H1 (cell line): ENCODE data around the gene GOLGA6B. TPM values are rescaled to one million over a fixed set of nuclear protein-coding genes. Genes with fewer than 3 reads are reported as not detected.
"Not testable (repeated sequence)": the region's sequence is repeated elsewhere in the genome, so short reads cannot be mapped to it uniquely, and the experiment has no call there.

Experiments used
- CTCF ChIA-PET: fragments of 300-600 bp; sonication (Branson Sonifier 250); formaldehyde crosslinking; loops from one replicate; lab custom pipeline; 2021; ENCODE audit not compliant: partially characterized antibody; lab: Charles Lee
- POLR2A ChIA-PET: fragments of 300-600 bp; sonication (Branson Sonifier 250); formaldehyde crosslinking; loops from one replicate; lab custom pipeline; 2021; ENCODE audit warnings: inconsistent platforms; ENCODE audit not compliant: partially characterized antibody; lab: Charles Lee
- DNase-seq, 2 experiments: peaks; one replicate each; pipeline versions ENCODE4 v3.0.0 to v3.0.0-alpha.2; 2010 to 2022; ENCODE audit warnings: low spot score in 2 of 2, low read depth in 1 of 2, mixed read lengths in 1 of 2
- FAIRE-seq: peaks from 2 replicates; lab custom pipeline; 2011; peaks lifted over from hg19 to GRCh38; lab: Jason Lieb, UNC
- H2AFZ ChIP-seq: 2 replicates; pipeline ENCODE4 v1.8.1; 2012; ENCODE audit warnings: low read length, inconsistent platforms
- H2AK5ac ChIP-seq: 2 replicates; pipeline ENCODE4 v1.6.1; 2013; ENCODE audit warnings: low read depth, low read length
- H2BK120ac ChIP-seq: replicated peaks from 2 replicates; pipeline ENCODE3; 2013; ENCODE audit warnings: low read depth, low read length, inconsistent platforms
- H2BK12ac ChIP-seq: 2 replicates; pipeline ENCODE4 v1.6.1; 2013; ENCODE audit warnings: low read depth, low read length
- H2BK15ac ChIP-seq: 2 replicates; pipeline ENCODE4 v1.6.1; 2013; ENCODE audit warnings: low read length
- H2BK20ac ChIP-seq: 2 replicates; pipeline ENCODE4 v1.6.1; 2013; ENCODE audit warnings: low read length
- H2BK5ac ChIP-seq: 2 replicates; pipeline ENCODE4 v1.6.1; 2013; ENCODE audit warnings: low read depth, low read length
- H3K14ac ChIP-seq: 2 replicates; pipeline ENCODE4 v1.6.1; 2013; ENCODE audit warnings: inconsistent platforms; ENCODE audit not compliant: insufficient read length
- H3K18ac ChIP-seq: 2 replicates; pipeline ENCODE4 v1.6.1; 2013; ENCODE audit warnings: low read length; ENCODE audit errors: extremely low read depth
- H3K23ac ChIP-seq: 2 replicates; pipeline ENCODE4 v1.6.1; 2013; ENCODE audit warnings: inconsistent platforms; ENCODE audit not compliant: insufficient read length
- H3K23me2 ChIP-seq: 2 replicates; pipeline ENCODE4 v1.6.1; 2013; ENCODE audit warnings: low read depth, low read length
- H3K27ac ChIP-seq: 2 replicates; pipeline ENCODE4 v1.6.1; 2011; ENCODE audit warnings: low read depth, low read length, inconsistent platforms
- H3K27me3 ChIP-seq, 4 experiments: replicated peaks in 1 of 4; 1 replicate in 1 of 4; 2 replicates in 3 of 4; pipeline versions ENCODE4 v1.6.1 to v1.8.1; 2011 to 2013; ENCODE audit warnings: low read length in 3 of 4, mild to moderate bottlenecking in 3 of 4, inconsistent platforms in 2 of 4, mixed read lengths in 2 of 4, moderate library complexity in 1 of 4; ENCODE audit not compliant: control insufficient read depth in 3 of 4, insufficient read depth in 3 of 4; ENCODE audit errors: extremely low read depth in 1 of 4
- H3K36me3 ChIP-seq, 4 experiments: 2 replicates each; pipeline versions ENCODE4 v1.6.1 to v1.8.1; 2011 to 2013; ENCODE audit warnings: mild to moderate bottlenecking in 4 of 4, low read length in 3 of 4, moderate library complexity in 2 of 4, control low read depth in 1 of 4, inconsistent platforms in 1 of 4; ENCODE audit not compliant: insufficient read depth in 4 of 4, control insufficient read depth in 2 of 4
- H3K4ac ChIP-seq: replicated peaks from 2 replicates; pipeline ENCODE3; 2013; ENCODE audit warnings: low read length, low read depth, mixed read lengths, inconsistent platforms; ENCODE audit not compliant: insufficient read length
- H3K4me1 ChIP-seq, 4 experiments: replicated peaks in 1 of 4; 1 replicate in 1 of 4; 2 replicates in 3 of 4; pipeline versions ENCODE4 v1.6.1 to v1.8.1; 2011 to 2013; ENCODE audit warnings: low read length in 3 of 4, inconsistent platforms in 2 of 4, mixed read lengths in 1 of 4; ENCODE audit not compliant: insufficient read depth in 4 of 4, control insufficient read depth in 3 of 4
- H3K4me2 ChIP-seq, 2 experiments: 2 replicates each; pipeline versions ENCODE4 v1.6.1 to v1.8.1; 2011 to 2013; ENCODE audit warnings: low read depth in 2 of 2, low read length in 2 of 2, control low read depth in 1 of 2, inconsistent platforms in 1 of 2, mild to moderate bottlenecking in 1 of 2; ENCODE audit not compliant: insufficient read depth in 1 of 2
- H3K4me3 ChIP-seq, 4 experiments: fragments of 200-600, 300-600 bp in 1 of 4; sonication (generic), shearing (Covaris generic), sonication (Bioruptor Twin) in 1 of 4; 2 replicates each; pipeline versions ENCODE4 v1.5.1 to v1.8.1; 2011 to 2016; ENCODE audit warnings: low read length in 4 of 4, low read depth in 3 of 4, control low read depth in 2 of 4, inconsistent platforms in 2 of 4, mild to moderate bottlenecking in 2 of 4, mixed read lengths in 1 of 4, moderate library complexity in 1 of 4; ENCODE audit not compliant: insufficient read depth in 2 of 4; ENCODE audit errors: extremely low read depth in 1 of 4
- H3K56ac ChIP-seq: replicated peaks from 2 replicates; pipeline ENCODE3; 2013; ENCODE audit warnings: low read depth, mild to moderate bottlenecking, mixed read lengths, low read length, inconsistent platforms; ENCODE audit not compliant: insufficient read length
- H3K79me1 ChIP-seq: 2 replicates; pipeline ENCODE4 v1.6.1; 2013; ENCODE audit warnings: low read depth, low read length, control low read depth
- H3K79me2 ChIP-seq, 2 experiments: 2 replicates each; pipeline versions ENCODE4 v1.6.1 to v1.8.1; 2012 to 2013; ENCODE audit warnings: low read length in 2 of 2, mild to moderate bottlenecking in 2 of 2, inconsistent platforms in 1 of 2; ENCODE audit not compliant: insufficient read depth in 2 of 2, control insufficient read depth in 1 of 2
- H3K9ac ChIP-seq, 4 experiments: replicated peaks in 1 of 4; 1 replicate in 1 of 4; 2 replicates in 3 of 4; pipeline versions ENCODE4 v1.6.1 to v1.8.1; 2011 to 2013; ENCODE audit warnings: low read depth in 3 of 4, low read length in 3 of 4, control low read depth in 2 of 4, mild to moderate bottlenecking in 2 of 4, moderate library complexity in 2 of 4, inconsistent platforms in 1 of 4; ENCODE audit errors: extremely low read depth in 1 of 4
- H3K9me3 ChIP-seq, 2 experiments: 2 replicates each; pipeline versions ENCODE4 v1.6.1 to v1.8.1; 2012 to 2013; ENCODE audit warnings: mild to moderate bottlenecking in 2 of 2, moderate library complexity in 2 of 2, control low read depth in 1 of 2, inconsistent platforms in 1 of 2, low read depth in 1 of 2, low read length in 1 of 2, mixed read lengths in 1 of 2; ENCODE audit not compliant: insufficient read depth in 2 of 2
- H4K20me1 ChIP-seq, 2 experiments: replicated peaks in 1 of 2; 2 replicates each; pipeline versions ENCODE3 to v1.8.1; 2011 to 2013; ENCODE audit warnings: inconsistent platforms in 2 of 2, low read length in 2 of 2, mild to moderate bottlenecking in 1 of 2; ENCODE audit not compliant: insufficient read depth in 2 of 2, control insufficient read depth in 1 of 2
- H4K5ac ChIP-seq: 2 replicates; pipeline ENCODE4 v1.6.1; 2013; ENCODE audit warnings: low read length, low read depth, mixed read lengths, inconsistent platforms; ENCODE audit not compliant: insufficient read length
- H4K8ac ChIP-seq: 2 replicates; pipeline ENCODE4 v1.8.0; 2013; ENCODE audit warnings: mild to moderate bottlenecking, moderate library complexity, low read length, inconsistent platforms; ENCODE audit not compliant: insufficient read depth; ENCODE audit errors: extremely low read depth
- H4K91ac ChIP-seq: replicated peaks from 2 replicates; pipeline ENCODE3; 2013; ENCODE audit warnings: low read length, mixed read lengths, inconsistent platforms; ENCODE audit not compliant: insufficient read length
- WGBS, 2 experiments: shearing (Covaris generic) in 1 of 2; methylation state at CpG; one replicate each; pipeline versions ENCODE4 v1.1.6 to v1.1.7; 2013 to 2015; ENCODE audit warnings: low lambda C conversion rate in 2 of 2, mixed read lengths in 2 of 2, inconsistent platforms in 1 of 2, low coverage in 1 of 2, missing lambda C conversion rate in 1 of 2; ENCODE audit not compliant: insufficient replicate concordance in 2 of 2, insufficient coverage in 1 of 2, insufficient read length in 1 of 2; ENCODE audit errors: extremely low coverage in 1 of 2, missing lambda C conversion rate in 1 of 2; 5-methylcytosine and 5-hydroxymethylcytosine counted together
- long read RNA-seq, 2 experiments: library from RNA in 1 of 2; library from capped mRNA in 1 of 2; stranded (forward); transcript quantifications; one replicate each; pipeline ENCODE4 v2.0.0, GENCODE V29; 2021; ENCODE audit warnings: inconsistent platforms in 1 of 2
- polyA minus RNA-seq, 3 experiments: library from RNA; depleted of rRNA, polyadenylated mRNA; stranded (reverse); fragments of >200 nt; gene quantifications; 1 replicate in 2 of 3; 2 replicates in 1 of 3; pipeline ENCODE4 v1.2.3, GENCODE V29; 2011
- polyA plus RNA-seq, 7 experiments: library from polyadenylated mRNA; depleted of rRNA in 3 of 7; stranded (reverse) in 5 of 7; unstranded in 2 of 7; fragments of >200 nt in 5 of 7; fragments of 200-250 nt in 2 of 7; gene quantifications; 1 replicate in 5 of 7; 2 replicates in 1 of 7; 4 replicates in 1 of 7; pipeline versions ENCODE4 v1.2.1 to v1.2.3, GENCODE V29; 2011 to 2013; ENCODE audit warnings: missing spikeins in 2 of 7, mixed read lengths in 2 of 7
- total RNA-seq: library from RNA; stranded (reverse); fragmentation: NEBNext Ultra II Directional; extraction: Animal tissue kit (Norgen Biotek cat#: 25700); gene quantifications from 2 replicates; pipeline ENCODE4 v1.2.1, GENCODE V29; 2021

Gene GOLGA6B
- total RNA-seq (not detected in 2 replicates), polyA plus RNA-seq (2011; rRNA removed) (0.06 and 0.09 TPM in 2 replicates), polyA minus RNA-seq (2011; rRNA and poly(A)+ RNA removed) (0.09 and 0.34 TPM in 2 replicates)
- polyA plus RNA-seq (2011; cell fraction: cytosol; rRNA removed): 0.19 TPM
- 0.70 TPM for polyA plus RNA-seq (2011; cell fraction: nucleus; rRNA removed)
- polyA plus RNA-seq (2012, experiment 1 of 2): 0.33 to 0.50 TPM (median 0.43 TPM) in 3 of 4 replicates, not detected in the other
- not detected for polyA plus RNA-seq (2012, experiment 2 of 2)
- polyA plus RNA-seq (2013, experiment 1 of 2): 0.41 TPM
- 0.40 TPM for polyA plus RNA-seq (2013, experiment 2 of 2)
- not detected for polyA minus RNA-seq (2011; cell fraction: cytosol; rRNA and poly(A)+ RNA removed)
- polyA minus RNA-seq (2011; cell fraction: nucleus; rRNA and poly(A)+ RNA removed): not detected
- long read RNA-seq, experiment 1: 0 reads
- long read RNA-seq, experiment 2: 0 reads

- POLR2A ChIA-PET, H3K27ac ChIP-seq, H2AK5ac ChIP-seq, H4K20me1 ChIP-seq, H3K4me2 ChIP-seq, H3K27me3 ChIP-seq, H3K79me1 ChIP-seq, H4K91ac ChIP-seq, H4K5ac ChIP-seq, FAIRE-seq, H3K9me3 ChIP-seq, CTCF ChIA-PET, H3K4ac ChIP-seq, H3K23me2 ChIP-seq, H4K8ac ChIP-seq, H2AFZ ChIP-seq, H3K14ac ChIP-seq, H2BK15ac ChIP-seq, H3K36me3 ChIP-seq, H3K4me3 ChIP-seq, H3K79me2 ChIP-seq, H3K9ac ChIP-seq, H3K56ac ChIP-seq, H3K23ac ChIP-seq, DNase-seq, H2BK5ac ChIP-seq, H3K4me1 ChIP-seq, H2BK20ac ChIP-seq, H2BK12ac ChIP-seq, H3K18ac ChIP-seq, H2BK120ac ChIP-seq: not testable (repeated sequence)
- no CpG with 5 or more reads among the region's 7 CpGs for WGBS, 2 experiments
Observed at GRCh38 chr15:72654397-72654796, at the start of gene GOLGA6B. Gene GOLGA6B (plus strand): TSS chr15:72654697. CDS start chr15:72654738, 41 bp downstream.
